B cell (primary cell): Measurements from ENCODE around the gene LSS.

Experiments used
- CTCF ChIP-seq: fragments of 200-600 bp; IDR thresholded peaks from one replicate; pipeline ENCODE4 v1.8.0; 2022; ENCODE audit warnings: antibody characterized with exemption, mild to moderate bottlenecking
- EZH2 ChIP-seq: IDR thresholded peaks from 2 replicates; pipeline ENCODE4 v1.6.1; 2012; ENCODE audit warnings: borderline replicate concordance, low read depth, mild to moderate bottlenecking, moderate library complexity, low read length; ENCODE audit not compliant: insufficient read depth, poor library complexity, severe bottlenecking

- TF ChIP-seq CTCF (no peak), EZH2 (no peak)
These were observed 16.8 kb upstream of the LSS start for GRCh38 chr21:46245213-46245915.
